Stimulated activated CD4-positive, alpha-beta T cell treated with anti-CD3 and anti-CD28 coated beads, Interleukin-1b, Interleukin-23, amount 100 ng/mL, for 1 hour (primary cell): Measurements from ENCODE around the gene RLBP1.

Experiments used
- DNase-seq, 2 donors: peaks; one replicate each; pipeline ENCODE4 v3.0.0-alpha.2; 2020; ENCODE audit warnings: low read depth in 2 of 2

RLBP1 gene

GRCh38 chr15:89178307-89178977 lies 42.9 kb downstream of the RLBP1 start:
- DNase-seq = no peak

GRCh38 chr15:89177633-89178306 lies 43.6 kb downstream of the RLBP1 start:
- DNase-seq = peak; percentile 16 to 30

- DNase-seq = no peak
Measured at GRCh38 chr15:89177116-89177515, 44.3 kb downstream of the RLBP1 start.

GRCh38 chr15:89175617-89176191 lies 45.7 kb downstream of the RLBP1 start:
- DNase-seq = no peak

- DNase-seq = no peak
Measured at GRCh38 chr15:89174476-89174875, 46.9 kb downstream of the RLBP1 start.

- DNase-seq = no peak
Measured at GRCh38 chr15:89172921-89173320, 48.5 kb downstream of the RLBP1 start.

GRCh38 chr15:89171136-89172072 lies 50.0 kb downstream of the RLBP1 start:
- no peak for DNase-seq

- no peak for DNase-seq
Measured at GRCh38 chr15:89170364-89170763, 51.0 kb downstream of the RLBP1 start.

GRCh38 chr15:89168316-89168833 lies 53.0 kb downstream of the RLBP1 start:
- DNase-seq = no peak

- peak in 1 of 2 donors; percentile 39 for DNase-seq
Measured at GRCh38 chr15:89167267-89168176, 53.9 kb downstream of the RLBP1 start.

GRCh38 chr15:89165677-89166076 lies 55.7 kb downstream of the RLBP1 start:
- no peak for DNase-seq

GRCh38 chr15:89164712-89165211 lies 56.6 kb downstream of the RLBP1 start:
- no peak for DNase-seq

GRCh38 chr15:89163271-89164055 lies 57.9 kb downstream of the RLBP1 start:
- DNase-seq = no peak

GRCh38 chr15:89161666-89162065 lies 59.7 kb downstream of the RLBP1 start:
- DNase-seq = no peak
